Measurements from ENCODE around the gene IPMK.

IPMK gene

GRCh38 chr10:58179238-58179637 is 88.5 kb downstream of the IPMK start:
- Histone ChIP-seq H2BK5ac (ENCODE audit: low read length) (no peak overlapping the region), H3K4me3 (ENCODE audit: low read length in 2 of 2) (no peak overlapping the region), H3K79me1 (ENCODE audit: low read depth, low read length) (no peaks in the 10 kb centered on the region), H2BK12ac (ENCODE audit: low read length) (no peak overlapping the region), H3K27ac (replicated peaks; ENCODE audit: low read length) (no peak overlapping the region), H3K36me3 (replicated peaks in 1 of 2; ENCODE audit: control insufficient read depth in 2 of 2, insufficient read depth in 2 of 2, low read length in 2 of 2) (no peaks in the 10 kb centered on the region), H2AK5ac (ENCODE audit: low read depth, low read length) (no peak overlapping the region), H3K27me3 (ENCODE audit: control insufficient read depth in 3 of 3, insufficient read depth in 3 of 3, low read depth in 1 of 3, low read length in 3 of 3) (no peaks in the 10 kb centered on the region), H3K9ac (ENCODE audit: low read depth, low read length, poor library complexity) (no peak overlapping the region), H4K8ac (ENCODE audit: low read depth, low read length) (no peak overlapping the region), H3K4me2 (ENCODE audit: insufficient read depth, low read length, poor library complexity, severe bottlenecking) (no peak overlapping the region), H3K14ac (ENCODE audit: low read length) (no peak overlapping the region), H2BK120ac (ENCODE audit: low read depth, low read length) (no peak overlapping the region), H4K91ac (ENCODE audit: low read depth, low read length, poor library complexity) (no peak overlapping the region), H2BK15ac (ENCODE audit: low read length) (no peak overlapping the region), H3K18ac (ENCODE audit: low read length) (no peak overlapping the region), H3K4me1 (ENCODE audit: control insufficient read depth in 2 of 2, insufficient read depth in 1 of 2, low read depth in 1 of 2, low read length in 2 of 2) (no peaks in the 10 kb centered on the region), H3K9me3 (replicated peaks in 1 of 2; ENCODE audit: control insufficient read depth in 2 of 2, insufficient read depth in 1 of 2, low read depth in 1 of 2, low read length in 2 of 2) (no peaks in the 10 kb centered on the region), H3K4ac (ENCODE audit: low read length) (no peak overlapping the region), H3K23ac (ENCODE audit: low read depth, low read length, poor library complexity) (no peak overlapping the region), H2AFZ (ENCODE audit: low read length) (no peak overlapping the region)
- no CpG with 5 or more reads among the region's 2 CpGs for WGBS, 2 donors (ENCODE audit: extremely low coverage in 2 of 2, insufficient read length in 2 of 2, insufficient replicate concordance in 1 of 2)
- no peak for DNase-seq (ENCODE audit: low spot score)

- no peak overlapping the region for H2BK12ac ChIP-seq (ENCODE audit: low read length)
- no peak overlapping the region for H3K14ac ChIP-seq (ENCODE audit: low read length)
- no peaks in the 10 kb centered on the region for H3K9me3 ChIP-seq (replicated peaks in 1 of 2; ENCODE audit: control insufficient read depth in 2 of 2, insufficient read depth in 1 of 2, low read depth in 1 of 2, low read length in 2 of 2)
- no peak overlapping the region for H3K18ac ChIP-seq (ENCODE audit: low read length)
- no peak overlapping the region for H4K91ac ChIP-seq (ENCODE audit: low read depth, low read length, poor library complexity)
- no peak overlapping the region for H2BK5ac ChIP-seq (ENCODE audit: low read length)
- H3K27ac ChIP-seq (replicated peaks; ENCODE audit: low read length) = no peak overlapping the region
- no peak overlapping the region for H3K4me2 ChIP-seq (ENCODE audit: insufficient read depth, low read length, poor library complexity, severe bottlenecking)
- no peak overlapping the region for H3K9ac ChIP-seq (ENCODE audit: low read depth, low read length, poor library complexity)
- no peak overlapping the region for H3K4me3 ChIP-seq (ENCODE audit: low read length in 2 of 2)
- no CpG with 5 or more reads among the region's 1 CpG for WGBS, 2 donors (ENCODE audit: extremely low coverage in 2 of 2, insufficient read length in 2 of 2, insufficient replicate concordance in 1 of 2)
- no peaks in the 10 kb centered on the region for H3K27me3 ChIP-seq (ENCODE audit: control insufficient read depth in 3 of 3, insufficient read depth in 3 of 3, low read depth in 1 of 3, low read length in 3 of 3)
- H4K8ac ChIP-seq (ENCODE audit: low read depth, low read length) = no peak overlapping the region
- H3K4ac ChIP-seq (ENCODE audit: low read length) = no peak overlapping the region
- no peak overlapping the region for H3K23ac ChIP-seq (ENCODE audit: low read depth, low read length, poor library complexity)
- no peak overlapping the region for H2AFZ ChIP-seq (ENCODE audit: low read length)
- no peak overlapping the region for H2AK5ac ChIP-seq (ENCODE audit: low read depth, low read length)
- DNase-seq (ENCODE audit: low spot score) = no peak
- no peak overlapping the region for H2BK15ac ChIP-seq (ENCODE audit: low read length)
- H3K79me1 ChIP-seq (ENCODE audit: low read depth, low read length) = no peaks in the 10 kb centered on the region
- no peak overlapping the region for H2BK120ac ChIP-seq (ENCODE audit: low read depth, low read length)
- H3K36me3 ChIP-seq (replicated peaks in 1 of 2; ENCODE audit: control insufficient read depth in 2 of 2, insufficient read depth in 2 of 2, low read length in 2 of 2) = no peaks in the 10 kb centered on the region
- no peaks in the 10 kb centered on the region for H3K4me1 ChIP-seq (ENCODE audit: control insufficient read depth in 2 of 2, insufficient read depth in 1 of 2, low read depth in 1 of 2, low read length in 2 of 2)
Observed at GRCh38 chr10:58178811-58179210, 88.9 kb downstream of the IPMK start.

DNA sequence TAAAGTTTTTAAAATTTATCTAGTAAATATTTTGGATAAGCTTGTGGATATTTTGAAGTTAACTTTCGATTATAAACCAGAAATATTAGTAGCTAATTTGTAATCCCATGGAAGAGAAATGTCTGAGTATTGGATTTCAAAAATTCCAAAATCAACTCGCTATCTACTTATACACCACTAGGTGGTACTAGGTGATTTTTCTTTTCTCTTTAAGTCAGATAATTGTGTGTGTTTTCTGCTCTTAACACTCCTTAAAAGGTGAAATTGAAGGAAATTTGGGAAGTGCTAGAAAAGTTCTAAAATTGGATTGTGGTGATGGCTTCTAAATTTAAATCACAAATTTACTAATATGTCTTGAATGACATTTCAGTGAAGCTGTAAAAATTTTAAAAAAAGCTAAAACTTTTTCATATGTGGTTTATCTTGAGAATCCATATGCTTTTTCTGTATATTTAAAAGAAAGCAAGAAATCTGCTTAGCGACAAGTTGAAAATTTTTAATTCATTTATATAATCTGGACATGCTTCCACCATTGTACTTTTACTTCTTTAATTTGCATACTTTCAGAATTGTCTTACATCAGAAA is 90.2 kb downstream of the IPMK start:
- WGBS, 2 donors (ENCODE audit: extremely low coverage in 2 of 2, insufficient read length in 2 of 2, insufficient replicate concordance in 1 of 2) = no CpG with 5 or more reads among the region's 3 CpGs
- Histone ChIP-seq H3K18ac (ENCODE audit: low read length) (no peak overlapping the region), H3K36me3 (replicated peaks in 1 of 2; ENCODE audit: control insufficient read depth in 2 of 2, insufficient read depth in 2 of 2, low read length in 2 of 2) (no peaks in the 10 kb centered on the region), H3K27ac (replicated peaks; ENCODE audit: low read length) (no peak overlapping the region), H3K4me2 (ENCODE audit: insufficient read depth, low read length, poor library complexity, severe bottlenecking) (no peak overlapping the region), H2AFZ (ENCODE audit: low read length) (no peak overlapping the region), H3K9ac (ENCODE audit: low read depth, low read length, poor library complexity) (no peak overlapping the region), H4K8ac (ENCODE audit: low read depth, low read length) (no peak overlapping the region), H3K9me3 (replicated peaks in 1 of 2; ENCODE audit: control insufficient read depth in 2 of 2, insufficient read depth in 1 of 2, low read depth in 1 of 2, low read length in 2 of 2) (no peaks in the 10 kb centered on the region), H3K79me1 (ENCODE audit: low read depth, low read length) (no peaks in the 10 kb centered on the region), H2BK5ac (ENCODE audit: low read length) (no peak overlapping the region), H3K14ac (ENCODE audit: low read length) (no peak overlapping the region), H2AK5ac (ENCODE audit: low read depth, low read length) (no peak overlapping the region), H3K4me3 (ENCODE audit: low read length in 2 of 2) (no peak overlapping the region), H3K23ac (ENCODE audit: low read depth, low read length, poor library complexity) (no peak overlapping the region), H2BK12ac (ENCODE audit: low read length) (no peak overlapping the region), H2BK120ac (ENCODE audit: low read depth, low read length) (no peak overlapping the region), H2BK15ac (ENCODE audit: low read length) (no peak overlapping the region), H4K91ac (ENCODE audit: low read depth, low read length, poor library complexity) (no peak overlapping the region), H3K4ac (ENCODE audit: low read length) (no peak overlapping the region), H3K4me1 (ENCODE audit: control insufficient read depth in 2 of 2, insufficient read depth in 1 of 2, low read depth in 1 of 2, low read length in 2 of 2) (no peaks in the 10 kb centered on the region), H3K27me3 (ENCODE audit: control insufficient read depth in 3 of 3, insufficient read depth in 3 of 3, low read depth in 1 of 3, low read length in 3 of 3) (no peaks in the 10 kb centered on the region)
- DNase-seq (ENCODE audit: low spot score) = no peak

- Histone ChIP-seq H3K4ac (ENCODE audit: low read length) (no peak overlapping the region), H3K4me2 (ENCODE audit: insufficient read depth, low read length, poor library complexity, severe bottlenecking) (no peak overlapping the region), H3K79me1 (ENCODE audit: low read depth, low read length) (no peaks in the 10 kb centered on the region), H4K8ac (ENCODE audit: low read depth, low read length) (no peak overlapping the region), H2BK15ac (ENCODE audit: low read length) (no peak overlapping the region), H3K36me3 (replicated peaks in 1 of 2; ENCODE audit: control insufficient read depth in 2 of 2, insufficient read depth in 2 of 2, low read length in 2 of 2) (no peaks in the 10 kb centered on the region), H3K27ac (replicated peaks; ENCODE audit: low read length) (no peak overlapping the region), H2BK12ac (ENCODE audit: low read length) (no peak overlapping the region), H2BK120ac (ENCODE audit: low read depth, low read length) (no peak overlapping the region), H3K14ac (ENCODE audit: low read length) (no peak overlapping the region), H4K91ac (ENCODE audit: low read depth, low read length, poor library complexity) (no peak overlapping the region), H2AFZ (ENCODE audit: low read length) (no peak overlapping the region), H3K9me3 (replicated peaks in 1 of 2; ENCODE audit: control insufficient read depth in 2 of 2, insufficient read depth in 1 of 2, low read depth in 1 of 2, low read length in 2 of 2) (no peaks in the 10 kb centered on the region), H3K27me3 (ENCODE audit: control insufficient read depth in 3 of 3, insufficient read depth in 3 of 3, low read depth in 1 of 3, low read length in 3 of 3) (no peaks in the 10 kb centered on the region), H3K4me1 (ENCODE audit: control insufficient read depth in 2 of 2, insufficient read depth in 1 of 2, low read depth in 1 of 2, low read length in 2 of 2) (no peaks in the 10 kb centered on the region), H3K4me3 (ENCODE audit: low read length in 2 of 2) (no peak overlapping the region), H3K23ac (ENCODE audit: low read depth, low read length, poor library complexity) (no peak overlapping the region), H2AK5ac (ENCODE audit: low read depth, low read length) (no peak overlapping the region), H2BK5ac (ENCODE audit: low read length) (no peak overlapping the region), H3K18ac (ENCODE audit: low read length) (no peak overlapping the region), H3K9ac (ENCODE audit: low read depth, low read length, poor library complexity) (no peak overlapping the region)
- WGBS, 2 donors (ENCODE audit: extremely low coverage in 2 of 2, insufficient read length in 2 of 2, insufficient replicate concordance in 1 of 2) = no CpG with 5 or more reads among the region's 2 CpGs
- DNase-seq (ENCODE audit: low spot score) = peak; percentile 12
Observed at GRCh38 chr10:58175990-58176900, 91.4 kb downstream of the IPMK start.
